ENCODE data around the gene SP2.

The SP2 gene

DNA sequence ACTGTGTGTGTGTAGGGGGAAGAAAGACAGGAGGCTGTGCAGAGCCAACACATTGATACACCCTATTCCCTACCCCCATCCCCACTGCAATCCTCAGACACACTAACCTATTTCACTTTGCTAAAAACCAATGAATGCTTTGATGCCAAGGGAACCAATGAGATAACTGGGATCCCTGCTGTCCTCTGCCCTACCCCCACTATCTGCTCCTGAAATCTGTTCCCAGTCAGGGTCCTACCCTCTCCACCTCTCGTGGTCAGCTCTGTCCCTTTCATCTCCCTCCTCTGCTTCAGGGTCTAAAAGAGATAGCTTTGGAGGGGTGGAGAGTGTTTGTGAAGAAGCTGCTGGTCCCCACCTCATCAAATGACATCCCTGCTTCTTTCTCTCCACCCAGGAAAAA, 26.0 kb upstream of the SP2 start:
- DNase-seq (ENCODE audit: low read depth): no peak

DNA sequence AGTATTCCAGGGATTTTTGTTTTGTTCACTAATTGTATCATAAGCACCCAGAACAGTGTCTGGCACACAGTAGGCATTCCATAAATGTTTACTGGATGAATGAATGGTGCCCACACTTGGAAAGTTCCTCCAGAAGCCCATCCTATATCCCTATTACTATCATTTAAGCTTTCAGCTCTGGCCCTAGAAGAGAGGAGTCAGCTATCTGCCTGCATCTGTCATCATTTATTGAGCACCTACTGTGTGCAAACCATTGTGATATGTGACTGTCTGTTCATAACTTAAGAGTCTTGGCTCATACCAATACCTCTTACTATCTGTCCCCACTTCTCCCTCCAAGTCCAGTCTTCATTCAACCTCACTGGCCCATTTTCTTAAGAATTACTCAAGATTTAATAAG, 25.0 kb upstream of the SP2 start:
- no peak for DNase-seq (ENCODE audit: low read depth)

DNA sequence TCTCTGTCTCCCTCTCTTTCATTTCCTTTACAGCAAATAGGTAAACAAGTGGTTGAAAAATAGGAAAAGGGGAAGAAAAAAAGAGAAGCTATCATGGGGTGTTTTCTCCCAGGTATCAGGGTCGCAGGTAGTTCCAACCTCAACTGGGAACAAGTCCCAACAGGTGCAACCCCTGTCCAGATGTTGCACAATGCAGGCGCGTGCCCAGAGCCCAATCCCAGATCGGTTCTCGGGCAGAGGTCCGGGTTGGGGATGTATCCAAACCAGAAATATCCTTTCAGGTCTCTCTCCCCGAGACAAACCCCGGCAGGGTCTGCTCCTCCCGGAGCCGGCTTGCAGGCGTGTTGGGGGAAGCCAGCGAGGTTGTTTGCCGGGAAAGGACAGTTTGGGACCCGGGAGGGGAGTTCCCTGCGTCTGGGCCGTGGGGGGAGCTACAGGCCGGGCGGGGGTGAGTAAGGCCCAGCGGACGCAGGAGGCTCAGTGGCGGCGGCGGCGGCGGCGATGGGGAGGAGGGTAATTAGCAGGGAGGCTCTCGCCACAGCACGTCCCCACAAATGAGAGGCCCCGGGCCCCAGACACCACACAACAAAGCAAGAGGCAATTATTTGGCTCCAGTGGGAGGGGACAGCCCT, 23.9 kb upstream of the SP2 start:
- DNase-seq (ENCODE audit: low read depth): no peak

DNA sequence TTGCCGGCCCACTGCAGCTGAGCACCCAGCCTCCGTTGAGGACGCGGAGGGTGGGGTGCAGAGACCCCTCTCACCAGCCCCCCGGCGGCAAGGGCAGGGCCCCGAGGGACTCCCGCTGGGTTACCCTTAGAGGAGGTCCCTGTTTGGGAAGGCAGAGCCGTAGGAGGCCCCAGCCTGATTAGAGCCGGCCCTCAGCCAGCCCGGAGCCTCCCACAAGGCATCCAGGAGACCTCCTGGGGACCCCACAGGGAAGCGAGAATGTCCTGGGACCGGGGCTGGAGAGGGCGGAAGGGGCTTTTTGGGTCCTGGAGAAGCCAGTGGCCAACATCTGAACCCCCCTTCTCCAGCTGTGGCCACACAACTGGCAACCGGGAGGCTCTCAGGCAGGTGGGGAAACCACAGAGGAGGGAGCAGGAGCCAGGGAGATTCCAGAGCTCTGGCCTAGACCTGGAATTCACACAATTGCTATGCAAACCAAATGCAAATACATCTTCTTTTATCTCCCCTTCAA, 23.3 kb upstream of the SP2 start:
- DNase-seq (ENCODE audit: low read depth): no peak

DNA sequence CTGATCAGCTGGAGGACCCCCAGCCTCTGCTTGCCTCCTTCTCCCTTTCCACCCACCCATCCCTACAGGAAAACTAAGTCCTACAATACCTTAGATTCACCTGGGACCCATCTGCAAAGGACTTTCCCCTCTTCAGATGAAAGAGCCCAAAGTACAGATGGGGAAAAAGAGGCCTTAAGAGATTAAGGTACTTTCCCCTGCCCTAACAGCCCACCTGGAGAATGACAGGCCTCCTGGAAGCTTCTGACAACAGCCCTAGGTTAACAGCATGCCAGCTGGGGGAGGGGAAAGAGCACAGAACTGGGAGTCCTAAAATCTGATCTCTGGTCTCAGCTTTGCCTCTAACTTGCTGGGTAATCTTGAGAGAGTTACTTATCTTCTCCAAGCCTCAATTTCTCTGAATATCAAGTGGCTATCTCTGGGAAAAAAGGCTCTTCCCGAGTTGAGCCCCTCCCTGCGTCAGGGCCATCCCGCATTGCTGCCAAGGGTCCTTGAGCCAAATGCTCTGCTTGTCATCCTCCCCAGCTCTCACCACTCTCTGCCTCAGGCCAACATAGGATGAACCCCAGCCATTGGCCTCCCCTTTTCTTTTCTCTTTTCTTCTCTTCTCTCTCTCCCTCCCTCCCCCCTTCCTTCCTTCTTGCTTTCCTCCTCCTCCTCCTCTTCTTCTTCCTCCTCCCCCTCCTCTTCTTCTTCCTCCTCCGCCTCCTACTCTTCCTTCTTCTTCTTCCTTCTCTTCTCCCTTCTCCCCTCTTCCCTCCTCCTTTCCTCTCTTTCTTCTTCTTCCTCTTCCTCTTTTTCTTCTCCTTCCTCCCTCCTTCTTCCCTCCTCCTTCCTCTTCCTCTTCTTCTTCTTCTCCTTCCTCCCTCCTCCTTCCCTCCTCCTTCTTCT, 22.6 kb upstream of the SP2 start:
- no peak for DNase-seq (ENCODE audit: low read depth)

DNA sequence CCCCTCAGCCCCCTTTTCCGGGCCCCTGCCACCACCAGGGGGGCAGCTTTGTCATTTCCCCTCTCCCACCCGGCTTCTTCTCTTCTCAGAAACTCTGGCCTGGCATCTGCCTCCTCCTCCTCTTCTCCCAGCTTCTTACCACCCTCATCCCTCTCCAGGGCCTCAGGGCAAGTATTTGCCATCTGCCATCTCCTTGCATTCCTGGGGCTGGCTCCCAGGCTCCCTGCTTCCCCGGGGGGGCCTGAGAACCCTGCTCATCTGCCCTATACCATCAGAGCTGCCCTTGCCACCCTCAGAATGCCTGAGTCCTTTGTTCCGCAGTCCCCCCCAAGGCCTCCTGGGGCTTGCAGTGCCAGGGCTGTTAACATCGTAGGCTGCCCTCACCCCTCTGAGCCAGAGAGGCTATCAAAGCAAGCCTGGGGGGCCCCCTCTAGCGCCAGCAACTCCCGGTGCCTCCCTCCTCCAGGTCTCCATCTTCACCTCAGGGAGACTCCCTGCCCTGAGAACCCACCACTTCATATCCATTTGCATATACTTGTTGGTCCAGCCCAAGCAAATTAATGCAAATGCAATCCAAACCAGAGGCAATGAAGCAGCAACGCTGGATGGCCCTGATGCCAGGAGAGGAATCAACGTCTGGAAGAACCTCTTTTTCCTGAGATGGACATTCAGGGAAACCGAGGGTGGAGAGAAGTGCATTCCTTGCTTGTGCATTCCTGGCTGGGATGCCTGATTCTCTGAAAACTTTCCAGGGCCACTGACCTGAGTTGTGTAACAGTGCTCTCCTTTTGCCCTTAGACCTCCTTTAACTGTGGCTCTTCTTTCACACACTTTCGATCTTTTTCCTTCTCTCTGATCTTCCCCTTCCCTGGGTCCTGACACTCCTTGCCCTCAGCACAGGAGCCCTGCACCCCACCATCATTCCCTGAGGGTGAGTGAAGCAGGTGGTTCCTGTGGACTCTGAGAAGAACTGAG, 20.7 kb upstream of the SP2 start:
- DNase-seq (ENCODE audit: low read depth): no peak

DNA sequence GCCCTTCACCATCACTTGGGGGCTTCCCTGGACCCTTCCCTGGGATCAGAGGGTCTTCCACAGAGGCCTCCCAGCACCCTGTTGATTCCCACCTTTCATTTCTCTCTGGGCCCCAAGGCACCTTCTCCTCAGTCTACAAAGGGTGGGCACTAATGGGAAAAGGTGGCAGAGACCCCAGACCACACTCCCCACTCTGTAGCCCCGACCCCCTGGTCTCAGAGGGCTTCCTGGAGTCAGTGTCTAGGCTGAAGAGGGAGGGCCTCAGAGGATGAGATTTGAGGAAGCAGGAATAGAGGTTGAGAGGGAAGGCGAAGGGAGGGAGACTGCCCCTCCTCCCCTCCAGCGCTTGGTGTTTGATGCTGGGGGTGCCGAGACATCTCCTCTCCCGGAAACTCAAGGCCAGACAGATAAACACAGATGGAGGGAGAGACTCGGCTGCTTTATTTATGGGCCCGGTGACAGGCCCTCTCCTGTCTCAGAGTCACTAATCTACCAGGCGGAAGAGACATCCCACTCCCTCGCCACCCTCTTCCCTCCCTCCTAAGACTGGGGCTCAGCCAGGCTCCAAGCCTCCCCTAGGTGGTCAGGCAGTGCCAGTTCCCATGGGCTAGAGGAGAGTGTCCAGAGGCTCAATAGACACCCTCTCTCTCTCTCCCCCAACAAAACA, 18.5 kb upstream of the SP2 start:
- no peak for DNase-seq (ENCODE audit: low read depth)

DNA sequence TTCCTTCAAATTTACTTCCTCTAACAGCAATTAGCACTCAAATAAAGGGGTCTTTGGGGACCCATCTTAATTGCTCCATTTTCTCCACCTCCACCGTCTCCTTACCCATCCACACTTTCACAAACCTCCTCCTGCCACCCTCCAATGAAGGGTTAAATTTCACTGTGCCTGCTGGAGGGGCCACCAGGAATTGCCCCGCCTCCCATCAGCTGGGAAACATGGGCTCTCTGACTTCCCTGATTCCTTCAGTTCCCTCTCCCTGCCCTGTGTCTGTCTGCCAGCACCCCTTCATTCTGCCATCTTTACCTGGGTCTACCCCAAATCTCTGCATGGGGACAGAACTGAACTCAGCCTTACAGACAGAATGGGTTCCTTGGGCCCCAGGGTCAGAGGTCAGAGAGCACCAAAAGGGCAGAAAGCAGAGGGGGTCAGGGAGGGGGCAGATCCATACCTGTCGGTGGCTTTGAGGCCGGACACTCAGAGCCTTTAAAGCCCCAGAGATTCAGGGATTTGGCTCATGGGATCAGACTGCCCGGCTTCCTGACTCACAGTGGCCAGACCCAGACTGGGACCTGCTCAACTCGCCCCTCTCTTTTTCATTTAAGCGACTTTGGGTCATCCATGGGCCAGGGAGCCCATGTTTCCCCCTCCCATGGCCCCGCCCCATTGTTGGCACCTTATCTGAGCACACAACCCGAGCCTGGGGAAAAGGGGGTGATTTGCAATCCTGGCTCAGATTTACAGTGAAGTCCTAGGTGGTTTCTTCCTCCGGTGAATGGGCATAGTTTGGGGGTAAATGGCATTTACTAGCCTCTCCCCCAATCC, 17.6 kb upstream of the SP2 start:
- DNase-seq (ENCODE audit: low read depth): no peak

DNA sequence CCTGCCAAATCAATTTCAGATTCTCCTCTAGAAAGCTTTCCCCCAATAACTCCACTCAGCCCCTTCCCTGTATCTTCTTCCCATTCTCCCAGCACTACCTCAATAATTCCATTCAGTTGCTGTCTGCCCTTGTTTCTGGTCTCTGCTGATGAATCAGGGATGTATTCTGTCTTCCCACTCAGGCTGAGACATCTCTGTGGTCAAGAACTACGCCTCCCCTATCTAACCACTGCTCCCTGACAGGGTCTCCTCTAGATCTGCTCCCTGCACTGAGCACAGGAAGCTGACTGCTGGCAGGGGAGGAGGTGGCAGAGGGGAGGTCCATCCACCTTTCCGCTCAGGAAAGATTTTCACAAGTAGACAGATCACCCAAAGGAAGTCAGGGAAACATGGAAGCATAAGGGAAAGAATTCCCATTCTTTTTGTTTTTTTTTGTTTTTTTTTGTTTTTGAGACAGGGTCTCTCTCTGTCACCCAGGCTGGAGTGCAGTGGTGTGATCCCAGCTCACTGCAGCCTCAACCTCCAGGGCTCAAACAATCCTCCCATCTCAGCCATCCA, 16.9 kb upstream of the SP2 start:
- no peak for DNase-seq (ENCODE audit: low read depth)

DNA sequence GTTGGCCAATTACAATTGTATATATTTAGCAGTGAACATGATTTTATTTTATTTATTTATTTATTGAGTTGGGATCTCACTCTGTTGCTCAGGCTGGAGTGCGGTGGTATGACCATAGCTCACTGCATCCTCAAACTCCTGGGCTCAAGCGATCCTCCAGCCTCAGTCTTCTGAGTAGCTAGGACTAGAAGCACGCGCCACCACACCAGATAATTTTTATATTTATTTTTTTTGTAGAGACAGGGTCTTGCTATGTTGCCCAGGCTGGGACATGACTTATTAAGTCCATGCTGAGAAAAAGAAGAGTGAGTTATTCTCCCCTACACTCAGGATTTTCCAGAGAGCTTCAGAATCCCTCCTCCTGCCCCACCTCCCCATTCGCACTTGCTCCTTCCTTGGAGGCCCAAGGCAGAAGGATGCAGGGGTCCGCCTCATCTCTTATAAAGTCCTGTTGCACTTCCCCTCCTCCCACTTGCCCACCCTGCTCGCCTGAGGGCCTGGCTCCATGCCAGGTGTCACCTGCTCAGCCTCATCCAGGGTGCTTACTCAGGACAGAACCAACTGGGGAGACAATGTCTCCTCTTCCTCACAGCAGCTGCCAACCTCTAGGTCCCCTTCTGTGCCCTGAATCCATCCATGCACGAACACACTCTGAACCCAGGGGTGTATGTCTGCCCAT, 16.1 kb upstream of the SP2 start:
- no peak for DNase-seq (ENCODE audit: low read depth)

DNA sequence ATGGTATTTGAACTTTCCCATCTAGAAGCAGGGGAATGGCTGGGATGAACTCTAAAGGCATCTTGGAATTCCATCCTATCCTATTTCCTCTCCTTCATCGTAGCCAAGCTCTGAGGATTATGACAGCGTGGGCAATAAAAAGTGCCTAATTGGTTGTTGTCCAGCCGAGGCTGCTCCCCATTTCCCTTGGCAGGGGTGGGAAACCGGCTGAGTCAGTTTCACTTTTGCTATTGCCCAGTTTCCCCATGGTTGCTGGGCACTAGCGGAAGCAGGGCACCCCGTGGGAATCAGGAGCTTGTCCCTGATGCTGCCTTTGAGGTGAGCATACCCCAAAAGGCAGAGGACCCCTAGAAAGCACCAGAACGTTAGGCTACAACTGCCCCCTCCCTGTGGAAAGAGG, 13.8 kb upstream of the SP2 start:
- DNase-seq (ENCODE audit: low read depth): no peak

DNA sequence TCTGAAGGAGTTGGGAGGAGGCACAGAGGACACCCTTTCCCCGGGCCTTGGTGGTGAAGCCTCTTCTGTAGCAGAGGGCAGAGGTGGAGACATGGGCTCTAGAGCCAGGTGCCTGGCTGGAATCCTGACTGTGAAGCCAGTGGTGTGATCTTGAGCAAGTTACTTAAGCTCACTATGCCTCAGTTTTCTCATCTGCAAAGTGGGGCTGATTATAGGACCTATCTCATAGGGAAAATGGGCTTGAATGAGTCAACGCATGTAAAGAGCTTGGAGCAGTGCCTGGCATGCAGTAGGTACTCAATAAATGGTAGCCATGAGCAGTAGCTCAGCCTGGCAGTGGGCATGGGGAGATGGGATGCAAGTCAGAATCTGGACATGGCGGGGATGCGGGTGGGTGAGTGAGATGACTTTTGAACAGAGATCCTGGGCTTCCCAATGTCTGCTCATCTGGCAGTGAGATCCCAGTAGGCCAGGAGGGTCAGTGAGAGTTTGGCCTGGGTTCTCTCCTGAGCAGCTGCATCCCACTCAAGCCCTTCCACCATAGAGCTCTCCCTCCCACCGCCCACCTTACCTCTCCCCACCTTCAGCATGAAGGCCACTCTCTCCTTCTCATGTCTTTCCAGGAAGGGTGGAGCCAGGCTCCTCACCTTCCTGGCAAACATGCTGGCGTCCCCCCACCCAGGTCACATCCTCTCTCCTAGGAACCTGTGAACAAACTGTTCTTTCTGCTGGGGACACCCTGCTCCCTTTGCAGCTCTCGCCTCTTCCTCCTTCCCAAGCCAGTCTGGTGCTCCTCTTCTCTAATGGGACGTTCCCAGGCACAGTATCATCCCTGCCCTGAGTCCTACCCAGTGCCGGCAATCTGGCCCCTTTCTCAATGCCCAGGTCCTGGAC, 13.1 kb upstream of the SP2 start:
- DNase-seq (ENCODE audit: low read depth): no peak

DNA sequence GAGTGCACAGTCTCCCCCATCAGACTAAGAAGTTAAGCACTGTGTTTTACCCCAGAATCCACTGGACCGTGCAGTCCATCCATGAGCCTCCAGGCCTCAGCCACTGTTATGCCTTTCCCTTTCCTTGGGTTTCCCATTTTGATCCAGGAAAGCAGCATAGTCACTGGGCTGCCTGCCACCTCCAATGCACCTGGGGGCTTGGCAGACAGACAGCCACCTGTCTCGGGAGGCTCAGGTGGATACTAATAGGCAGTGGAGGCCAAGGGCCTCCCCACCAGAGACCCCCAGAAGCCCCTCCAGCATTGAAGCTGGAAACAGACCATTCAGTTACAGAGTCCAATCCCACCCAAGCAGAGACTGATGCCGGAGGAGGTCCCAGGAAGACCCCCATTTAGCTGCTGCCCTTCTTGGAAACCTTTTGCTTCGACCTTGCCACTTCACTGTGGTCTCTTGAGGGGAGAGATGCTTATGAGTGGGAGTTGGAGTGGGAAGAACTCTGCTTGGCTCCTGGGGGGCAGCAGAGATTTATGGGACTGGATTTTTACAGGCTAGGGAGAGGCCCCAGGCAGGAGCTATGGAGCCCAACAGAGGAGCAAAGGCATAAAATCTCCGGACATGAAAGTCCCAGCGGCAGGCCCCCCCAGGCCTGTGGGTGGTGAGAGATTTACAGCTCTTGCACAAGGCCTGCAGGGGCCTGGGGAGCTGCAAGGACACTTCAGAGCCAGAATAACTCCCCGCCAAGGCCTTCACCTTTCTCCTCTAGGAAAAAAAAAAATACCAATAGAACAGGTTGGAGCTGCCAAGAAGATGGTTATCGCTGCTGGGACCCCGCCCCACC, 12.2 kb upstream of the SP2 start:
- DNase-seq (ENCODE audit: low read depth): no peak

DNA sequence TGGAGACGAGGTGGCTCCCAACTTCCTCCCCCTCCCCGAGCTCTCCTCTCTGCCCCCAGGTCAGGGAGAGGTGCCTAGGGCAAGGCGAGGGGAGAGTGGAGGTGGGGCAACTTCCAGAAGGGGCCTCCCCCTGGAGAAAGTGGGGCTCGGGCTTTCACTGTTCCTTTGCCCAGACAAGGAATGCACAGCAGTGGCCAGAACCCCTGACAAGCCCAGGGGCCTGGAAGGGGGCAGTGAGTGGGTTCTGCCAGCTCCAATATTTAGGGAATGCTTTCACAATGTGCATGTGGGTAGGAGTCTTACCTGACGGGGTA, 11.7 kb upstream of the SP2 start:
- DNase-seq (ENCODE audit: low read depth): no peak

DNA sequence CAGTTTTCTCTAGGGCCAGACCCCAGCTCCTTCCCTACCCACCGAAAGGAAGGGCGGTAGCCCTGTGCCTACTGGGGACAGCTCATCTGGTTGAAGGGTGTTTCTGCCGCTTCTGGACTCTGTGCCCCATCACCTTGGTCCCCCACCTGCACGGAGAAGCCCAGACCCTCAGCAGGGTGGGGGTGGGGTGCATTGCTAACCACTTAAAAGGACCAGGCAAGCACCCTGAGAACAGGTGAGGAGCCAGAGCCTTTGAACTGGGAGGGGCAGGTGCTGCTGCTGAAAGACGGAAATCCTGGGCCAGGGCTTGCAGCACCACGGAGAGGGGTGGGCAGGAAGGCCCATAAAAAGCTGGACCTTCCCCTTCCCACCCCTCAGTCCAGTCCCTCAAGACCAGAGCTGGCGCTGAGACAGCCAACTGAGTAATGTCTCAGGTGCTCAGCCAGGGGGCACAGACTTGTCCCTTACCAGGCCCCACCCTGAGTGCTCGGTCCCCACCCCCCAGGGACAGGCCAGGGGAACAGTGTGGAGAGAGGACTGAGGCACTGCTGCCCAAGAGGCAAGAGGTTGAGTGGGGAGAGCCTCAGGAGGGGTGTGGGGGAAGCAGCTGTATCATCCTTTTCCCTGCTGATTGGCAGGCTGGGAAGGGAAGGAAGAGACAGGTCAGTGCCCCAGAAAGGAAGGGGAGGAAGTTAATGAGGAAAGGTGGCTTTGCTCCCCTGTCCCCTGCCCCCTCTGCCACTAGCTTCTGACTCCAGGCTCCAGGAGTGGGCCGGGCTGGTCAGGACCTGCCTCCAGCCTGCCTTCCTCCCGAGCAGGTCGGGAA, 10.9 kb upstream of the SP2 start:
- no peak for DNase-seq (ENCODE audit: low read depth)

DNA sequence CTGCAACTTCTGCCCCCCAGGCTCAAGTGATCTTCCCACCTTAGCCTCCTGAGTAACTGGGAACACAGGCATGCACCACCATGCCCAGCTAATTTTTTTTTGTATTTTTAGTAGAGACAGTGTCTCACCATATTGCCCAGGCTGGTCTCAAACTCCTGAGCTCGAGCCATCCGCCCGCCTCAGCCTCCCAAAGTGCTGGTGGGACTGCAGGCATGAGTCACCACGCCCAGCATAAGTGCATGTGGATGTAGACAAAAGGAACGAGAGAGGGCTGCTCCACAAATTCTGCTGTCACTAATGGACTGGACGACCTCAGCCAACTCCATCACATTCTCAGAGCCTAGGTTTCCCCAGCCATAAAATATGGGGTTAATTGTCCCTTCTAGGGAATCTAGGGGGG, 7.7 kb upstream of the SP2 start:
- DNase-seq (ENCODE audit: low read depth): no peak

Data from activated T-helper 9 cell treated with anti-CD3 and anti-CD28 coated beads, Interleukin-2, amount 50 U/mL, for 16 hours (primary cell).